ENCODE results near the gene ANKRD10.

DNA sequence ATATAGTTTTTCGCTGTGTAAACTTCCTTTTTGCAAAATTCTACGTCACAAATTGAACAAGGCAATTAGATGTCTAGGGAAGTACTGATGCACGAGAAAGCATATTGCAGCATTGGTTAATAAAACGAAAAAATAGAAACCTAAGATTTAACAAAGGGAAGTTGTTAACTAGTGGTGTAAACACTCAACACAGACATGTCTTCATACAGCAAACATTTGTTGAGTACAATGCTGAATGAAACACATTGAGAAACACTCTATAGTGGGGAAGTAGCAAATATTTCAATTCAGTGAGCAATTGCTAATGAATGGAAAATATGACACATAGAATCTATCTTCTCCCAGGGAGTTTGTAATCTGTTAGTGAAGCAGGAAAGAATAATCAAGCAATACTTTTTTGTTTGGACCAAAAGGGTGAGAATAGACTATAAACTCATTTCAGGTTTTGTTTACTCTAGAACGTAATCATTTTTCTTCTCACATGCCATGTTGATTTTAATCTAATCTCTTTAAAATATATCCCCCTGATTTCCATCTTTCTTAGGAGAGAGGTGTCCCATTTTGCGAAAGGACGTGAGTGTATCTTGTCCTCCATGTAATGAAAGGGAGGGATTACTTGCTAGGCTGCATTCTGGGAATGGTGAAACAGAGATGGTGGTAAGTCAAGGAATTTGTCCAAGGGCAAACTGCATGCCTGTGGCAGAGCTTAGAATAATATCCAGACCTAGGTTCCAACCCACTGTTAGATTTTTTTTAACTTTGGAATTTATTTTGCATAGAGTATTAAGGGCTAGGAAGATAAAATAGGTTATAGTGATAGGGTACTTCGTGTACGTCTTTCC, 1.7 kb upstream of the ANKRD10 start:
- TF ChIP-seq SP1 (IDR thresholded peaks at IDR 0.05) = no peak
- TF ChIP-seq BHLHE40 (IDR thresholded peaks at IDR 0.05; ENCODE audit: borderline replicate concordance) = no peak
- TF ChIP-seq L3MBTL2 (conservative IDR thresholded peaks at IDR 0.05) = no peak
- TF ChIP-seq FOXA1 (IDR thresholded peaks at IDR 0.05) = no peak
- no peak for TF ChIP-seq FOXK2 (IDR thresholded peaks at IDR 0.05)
- no peak for TF ChIP-seq HDGF (IDR thresholded peaks at IDR 0.05; ENCODE audit: borderline replicate concordance)
- no peak for TF ChIP-seq CTBP1 (IDR thresholded peaks at IDR 0.05; ENCODE audit: borderline replicate concordance)
- TF ChIP-seq LEF1 (IDR thresholded peaks at IDR 0.05; ENCODE audit: borderline replicate concordance) = no peak
- no peak for TF ChIP-seq SUZ12 (IDR thresholded peaks at IDR 0.05)
- no peak for TF ChIP-seq ARNT (IDR thresholded peaks at IDR 0.05)

Data from HEK293T (cell line).